CD14-positive monocyte (primary cell): ENCODE data around the gene CCDC34. TPM values are rescaled to one million over a fixed set of nuclear protein-coding genes. Genes with fewer than 3 reads are reported as not detected.

Experiments used
- DNase-seq, 3 donors: peaks; one replicate each; pipeline ENCODE4 v3.0.0-alpha.2; 2011 to 2022
- H2AFZ ChIP-seq: 2 replicates; pipeline ENCODE4 v1.6.0; 2012; ENCODE audit warnings: mild to moderate bottlenecking, low read depth, low read length, inconsistent platforms; ENCODE audit not compliant: insufficient read depth, poor library complexity, severe bottlenecking
- H3K27ac ChIP-seq, 2 donors: 1 replicate in 1 of 2; 2 replicates in 1 of 2; pipeline ENCODE4 v1.5.1; 2012 to 2013; ENCODE audit warnings: low read length in 2 of 2, control low read depth in 1 of 2, inconsistent platforms in 1 of 2, low read depth in 1 of 2, mild to moderate bottlenecking in 1 of 2
- H3K27me3 ChIP-seq, 2 donors: one replicate each; pipeline versions ENCODE4 v1.6.0 to v1.6.1; 2011 to 2013; ENCODE audit warnings: low read length in 2 of 2; ENCODE audit not compliant: control insufficient read depth in 2 of 2, insufficient read depth in 2 of 2
- H3K36me3 ChIP-seq, 2 donors: replicated peaks in 1 of 2; 1 replicate in 1 of 2; 2 replicates in 1 of 2; pipeline versions ENCODE4 v1.5.1 to v1.6.1; 2012 to 2013; ENCODE audit warnings: low read length in 2 of 2, control low read depth in 1 of 2, inconsistent platforms in 1 of 2, mild to moderate bottlenecking in 1 of 2; ENCODE audit not compliant: insufficient read depth in 2 of 2, control insufficient read depth in 1 of 2
- H3K4me1 ChIP-seq, 2 donors: 1 replicate in 1 of 2; 2 replicates in 1 of 2; pipeline versions ENCODE4 v1.5.1 to v1.6.1; 2012 to 2013; ENCODE audit warnings: low read length in 2 of 2, control low read depth in 1 of 2, inconsistent platforms in 1 of 2, mild to moderate bottlenecking in 1 of 2, moderate library complexity in 1 of 2; ENCODE audit not compliant: insufficient read depth in 2 of 2, control insufficient read depth in 1 of 2
- H3K4me2 ChIP-seq: replicated peaks from 2 replicates; pipeline ENCODE3; 2012; ENCODE audit warnings: low read length, moderate library complexity, mild to moderate bottlenecking; ENCODE audit not compliant: poor library complexity, severe bottlenecking; ENCODE audit errors: extremely low read depth
- H3K4me3 ChIP-seq, 3 experiments: fragments of 200-600 bp in 1 of 3; sonication (generic) in 1 of 3; replicated peaks in 1 of 3; 1 replicate in 2 of 3; 2 replicates in 1 of 3; pipeline ENCODE4 v1.5.1; 2011 to 2013; ENCODE audit warnings: low read length in 3 of 3, mild to moderate bottlenecking in 3 of 3, control low read depth in 2 of 3, low read depth in 2 of 3, inconsistent platforms in 1 of 3, moderate library complexity in 1 of 3
- H3K79me2 ChIP-seq: 2 replicates; pipeline ENCODE4 v1.6.0; 2012; ENCODE audit warnings: mild to moderate bottlenecking, control low read depth, inconsistent platforms, low read length, moderate library complexity; ENCODE audit not compliant: insufficient read depth
- H3K9ac ChIP-seq: 2 replicates; pipeline ENCODE4 v1.6.0; 2017; ENCODE audit warnings: low read length, mild to moderate bottlenecking; ENCODE audit not compliant: insufficient read depth, poor library complexity, severe bottlenecking
- H3K9me3 ChIP-seq, 2 donors: replicated peaks in 1 of 2; 1 replicate in 1 of 2; 2 replicates in 1 of 2; pipeline versions ENCODE4 v1.5.1 to v1.6.1; 2012 to 2013; ENCODE audit warnings: low read length in 2 of 2, control low read depth in 1 of 2; ENCODE audit not compliant: control insufficient read depth in 1 of 2, insufficient read depth in 1 of 2
- H4K20me1 ChIP-seq: 2 replicates; pipeline ENCODE4 v1.6.0; 2012; ENCODE audit warnings: mild to moderate bottlenecking, low read length, control low read depth, moderate library complexity; ENCODE audit not compliant: insufficient read depth
- H3K27ac Mint-ChIP-seq, 7 donors: one replicate each; pipeline ENCODE4 v1.8.0; 2020; ENCODE audit warnings: mild to moderate bottlenecking in 7 of 7, mixed read lengths in 7 of 7, moderate library complexity in 6 of 7, inconsistent platforms in 2 of 7
- H3K27me3 Mint-ChIP-seq, 3 donors: one replicate each; pipeline ENCODE4 v1.8.0; 2021 to 2022; ENCODE audit warnings: low read depth in 3 of 3, mild to moderate bottlenecking in 3 of 3, mixed read lengths in 3 of 3, moderate library complexity in 3 of 3, inconsistent platforms in 1 of 3
- H3K36me3 Mint-ChIP-seq, 2 donors: one replicate each; pipeline ENCODE4 v1.8.0; 2020; ENCODE audit warnings: mixed read lengths in 2 of 2, inconsistent platforms in 1 of 2, mild to moderate bottlenecking in 1 of 2
- H3K4me1 Mint-ChIP-seq: one replicate; pipeline ENCODE4 v1.8.0; 2020; ENCODE audit warnings: mild to moderate bottlenecking, mixed read lengths
- H3K4me3 Mint-ChIP-seq, 2 donors: one replicate each; pipeline ENCODE4 v1.8.0; 2020; ENCODE audit warnings: mild to moderate bottlenecking in 2 of 2, mixed read lengths in 2 of 2, moderate library complexity in 1 of 2
- H3K9me3 Mint-ChIP-seq, 7 donors: one replicate each; pipeline ENCODE4 v1.8.0; 2020 to 2022; ENCODE audit warnings: mixed read lengths in 7 of 7, mild to moderate bottlenecking in 6 of 7, moderate library complexity in 6 of 7, inconsistent platforms in 2 of 7
- CTCF ChIP-seq: fragments of 200-600 bp; IDR thresholded peaks from one replicate; pipeline ENCODE4 v1.8.0; 2022; ENCODE audit warnings: antibody characterized with exemption, mild to moderate bottlenecking
- WGBS: methylation state at CpG from one replicate; pipeline ENCODE4 v1.1.5; 2013; ENCODE audit warnings: missing lambda C conversion rate; ENCODE audit not compliant: insufficient coverage; 5-methylcytosine and 5-hydroxymethylcytosine counted together
- intact Hi-C, 2 donors: fragments of 100-400 bp; cut with micrococcal nuclease; formaldehyde crosslinking; loops; one replicate each; pipeline versions ENCODE4 v1.15.0 to v1.15.1; 2023
- polyA plus RNA-seq, 3 donors: library from polyadenylated mRNA; depleted of rRNA in 1 of 3; unstranded in 2 of 3; stranded (reverse) in 1 of 3; fragments of 300-500 nt in 2 of 3; fragments of >200 nt in 1 of 3; fragmentation: Illumina TruSeq in 2 of 3; gene quantifications; 1 replicate in 2 of 3; 2 replicates in 1 of 3; pipeline ENCODE4 v1.2.3, GENCODE V29; 2012 to 2021

CCDC34 gene
- polyA plus RNA-seq, 3 donors = 0.08 to 0.11 (median 0.11) TPM

GRCh38 chr11:27409742-27410141 lies 46.7 kb upstream of the CCDC34 start:
- H3K79me2 ChIP-seq = no peaks in the 10 kb centered on the region
- no peak overlapping the region for H3K4me3 ChIP-seq
- WGBS = no CpG with 5 or more reads among the region's 2 CpGs
- H3K27ac ChIP-seq = no peak overlapping the region
- DNase-seq = no peak
- Mint-ChIP-seq H3K27me3 (no peaks in the 10 kb centered on the region), H3K4me1 (peaks cover 5% of the 10 kb centered on the region), H3K36me3 (no peaks in the 10 kb centered on the region), H3K27ac (no peak overlapping the region), H3K9me3 (no peaks in the 10 kb centered on the region), H3K4me3 (no peak overlapping the region)
- intact Hi-C loops = no loop called here
- no peak overlapping the region for H2AFZ ChIP-seq
- H3K9me3 ChIP-seq = no peaks in the 10 kb centered on the region
- no peaks in the 10 kb centered on the region for H3K27me3 ChIP-seq
- peaks cover 0 to 3% of the 10 kb centered on the region in 2 donors for H3K4me1 ChIP-seq
- H3K9ac ChIP-seq = no peak overlapping the region
- no peak for TF ChIP-seq CTCF
- H3K36me3 ChIP-seq = no peaks in the 10 kb centered on the region
- H3K4me2 ChIP-seq = no peak overlapping the region
- H4K20me1 ChIP-seq = no peaks in the 10 kb centered on the region

DNA sequence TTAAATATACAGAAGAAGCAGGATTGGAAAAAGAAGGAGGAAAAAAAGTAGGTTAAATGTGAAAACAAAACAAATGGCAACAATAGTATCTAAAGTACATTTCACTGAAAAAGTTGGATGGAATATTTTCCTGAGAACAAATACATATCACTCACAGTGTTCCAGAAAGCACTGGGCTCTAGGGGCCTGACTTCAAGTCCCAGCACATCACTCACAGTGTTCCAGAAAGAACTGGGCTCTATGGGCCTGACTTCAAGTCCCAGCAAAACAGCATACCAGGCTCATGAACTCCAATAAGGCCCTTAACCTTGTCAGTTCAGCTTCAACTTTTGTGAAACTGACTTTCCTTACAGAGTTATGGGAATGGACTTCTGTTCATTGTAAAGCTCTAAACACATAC lies 46.0 kb upstream of the CCDC34 start:
- Histone ChIP-seq H3K4me3 (no peak overlapping the region), H3K9me3 (no peaks in the 10 kb centered on the region), H3K9ac (no peak overlapping the region), H2AFZ (no peak overlapping the region), H3K36me3 (no peaks in the 10 kb centered on the region), H3K27me3 (no peaks in the 10 kb centered on the region), H3K4me2 (no peak overlapping the region), H3K27ac (no peak overlapping the region), H3K79me2 (no peaks in the 10 kb centered on the region), H4K20me1 (no peaks in the 10 kb centered on the region), H3K4me1 (peaks cover 0 to 3% of the 10 kb centered on the region in 2 donors)
- Mint-ChIP-seq H3K9me3 (no peaks in the 10 kb centered on the region), H3K27me3 (no peaks in the 10 kb centered on the region), H3K27ac (no peak overlapping the region), H3K4me3 (no peak overlapping the region), H3K36me3 (no peaks in the 10 kb centered on the region), H3K4me1 (peaks cover 5% of the 10 kb centered on the region)
- no peak for DNase-seq
- TF ChIP-seq CTCF = no peak
- intact Hi-C loops = no loop called here
